NCI-H2171 treated with DMSO at 0.1 percent for 48 hours (cell line): ENCODE measurements around the gene STEAP1B.
"Not testable (repeated sequence)": the region's sequence is repeated elsewhere in the genome, so short reads cannot be mapped to it uniquely, and the experiment has no call there.

ENCODE experiments used
- DNase-seq: peaks from one replicate; lab custom pipeline; 2025; lab: John Stamatoyannopoulos, UW

STEAP1B gene

DNA sequence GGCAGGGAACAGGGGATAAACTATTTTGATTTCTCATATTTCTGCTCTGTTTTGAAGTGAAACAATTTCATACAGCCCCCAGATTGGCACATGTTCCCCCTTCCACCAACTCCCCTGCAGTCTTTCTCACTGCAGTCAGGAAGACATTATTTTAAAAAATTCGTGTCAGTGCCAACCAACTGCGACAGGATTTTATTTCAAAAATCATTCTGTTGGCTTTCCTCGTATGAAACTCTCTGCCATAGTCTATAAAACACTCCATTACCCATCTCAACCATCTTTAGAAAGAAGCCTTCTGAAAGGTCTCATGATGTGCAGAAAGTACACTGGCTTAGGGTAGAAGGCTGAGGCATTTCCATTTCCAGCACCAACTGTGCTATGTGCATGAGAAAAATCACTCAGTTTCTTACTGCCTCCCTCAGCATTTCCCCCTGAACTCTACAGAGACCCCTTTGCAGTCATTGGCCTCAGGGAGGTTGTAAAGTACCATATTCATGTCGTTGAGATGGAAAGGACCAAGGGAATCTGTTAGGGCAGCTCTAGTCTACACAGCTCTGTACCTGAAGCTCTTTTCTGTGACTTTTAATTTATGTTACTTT is 46.9 kb downstream of the STEAP1B start:
- DNase-seq: no peak

DNA sequence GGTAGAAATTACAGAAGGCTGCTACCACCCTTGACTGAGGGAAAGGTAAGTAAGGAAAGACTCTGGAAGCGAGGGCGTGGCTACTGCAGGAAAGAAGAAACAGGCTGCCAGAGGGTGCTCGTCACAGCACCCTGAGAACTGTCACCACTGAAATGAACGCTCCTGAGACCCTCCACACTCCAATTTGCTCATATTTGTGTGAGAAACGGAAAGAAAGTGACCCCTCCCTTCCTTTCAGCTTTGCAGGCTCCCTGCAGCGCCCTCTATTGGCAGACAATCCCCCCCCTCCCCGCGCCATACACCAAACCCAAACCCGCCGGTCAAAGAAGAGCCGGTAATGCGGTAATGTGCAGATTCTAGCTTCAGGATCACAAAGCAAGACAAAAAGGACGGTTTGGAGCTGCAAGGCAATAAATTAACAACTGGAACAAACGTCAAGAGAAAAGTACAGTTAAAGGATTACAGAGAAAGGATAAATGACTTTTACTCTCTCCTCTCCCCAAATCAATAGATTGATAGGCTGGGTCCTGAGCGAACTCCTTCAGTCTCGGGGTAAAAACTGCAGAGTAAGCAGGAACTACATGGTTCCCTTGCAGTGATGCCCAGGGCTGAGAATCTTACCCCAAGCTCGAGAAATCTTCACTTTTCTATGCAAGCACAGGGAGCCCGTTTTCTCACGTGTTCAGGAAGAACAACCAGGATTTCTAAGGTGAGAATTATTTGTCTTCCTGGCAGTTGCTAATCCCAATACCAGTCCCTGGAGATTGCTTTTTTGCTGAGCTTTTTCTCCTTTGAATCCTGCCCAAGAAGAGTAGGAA is 47.6 kb downstream of the STEAP1B start:
- peak; percentile 4 for DNase-seq

DNA sequence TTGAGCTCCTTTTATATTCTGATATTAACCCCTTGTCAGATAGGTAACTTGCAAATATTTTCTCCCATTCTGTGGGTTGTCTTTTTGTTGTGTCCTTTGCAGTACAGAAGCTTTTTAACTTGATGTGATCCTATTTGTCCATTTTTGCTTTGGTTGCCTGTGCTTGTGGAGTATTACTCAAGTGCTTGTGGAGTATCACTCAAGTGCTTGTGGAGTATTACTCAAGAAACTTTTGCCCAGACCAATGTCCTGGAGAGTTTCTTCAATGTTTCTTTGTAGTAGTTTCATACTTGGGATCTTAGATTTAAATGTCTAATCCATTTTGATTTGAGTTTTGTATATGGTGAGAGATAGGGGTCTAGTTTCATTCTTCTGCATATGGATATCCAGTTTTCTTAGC is 50.0 kb downstream of the STEAP1B start:
- DNase-seq: not testable (repeated sequence)

DNA sequence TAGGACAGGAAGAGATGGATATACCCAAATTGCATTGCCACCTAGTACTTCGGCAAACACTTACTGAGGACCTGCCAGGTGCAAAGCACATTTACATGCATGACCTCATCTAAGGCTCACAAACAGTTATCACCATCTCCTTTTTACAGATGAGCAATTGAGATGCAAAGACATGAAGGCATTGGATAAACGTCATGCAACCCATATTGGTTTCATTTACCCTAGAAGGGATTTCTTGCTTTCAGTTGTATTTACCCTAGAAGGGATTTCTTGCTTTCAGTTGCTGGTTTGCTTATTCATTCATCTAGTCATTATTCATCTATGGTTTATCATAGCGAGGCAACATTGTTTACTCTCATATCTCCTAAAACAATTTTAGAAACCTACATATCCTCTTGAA is 52.2 kb downstream of the STEAP1B start:
- no peak for DNase-seq

DNA sequence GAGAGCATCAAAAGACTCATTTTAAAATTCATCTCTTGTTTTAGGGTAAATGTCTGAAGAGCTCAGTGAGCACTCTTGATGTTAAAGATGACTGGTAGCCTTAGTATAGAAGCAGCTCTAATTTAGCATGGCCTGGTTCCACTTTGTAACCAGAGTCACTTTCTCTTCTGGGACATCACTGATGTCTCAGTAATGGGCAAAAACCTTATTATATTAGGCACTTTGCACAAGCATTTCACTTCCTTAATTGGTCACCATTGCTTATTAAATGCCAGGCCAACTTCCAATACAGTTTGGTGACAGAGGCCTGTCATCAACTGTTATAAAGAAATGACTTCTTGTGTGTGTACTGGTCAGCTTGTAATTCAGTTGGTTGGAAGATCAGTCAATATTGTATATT is 53.0 kb downstream of the STEAP1B start:
- DNase-seq: no peak

DNA sequence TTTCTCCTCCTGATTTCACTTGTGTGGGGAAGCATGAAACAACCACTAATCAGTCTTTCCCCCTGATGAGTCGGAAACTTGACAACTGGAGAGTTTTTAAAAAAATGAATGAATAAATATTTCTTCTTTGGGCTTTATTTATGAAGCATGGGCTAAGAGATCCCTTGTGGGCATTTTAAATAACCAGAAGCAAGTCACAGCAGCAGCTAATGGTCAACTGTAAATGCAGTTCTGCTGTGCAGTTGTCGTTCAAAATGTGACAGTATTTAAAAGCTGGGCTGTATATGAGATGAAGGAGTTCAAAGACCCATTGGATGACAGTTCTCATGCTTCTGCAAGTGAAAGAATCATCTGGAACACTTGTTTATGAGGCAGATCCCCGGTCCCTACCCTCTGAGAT is 54.1 kb downstream of the STEAP1B start:
- DNase-seq: no peak

DNA sequence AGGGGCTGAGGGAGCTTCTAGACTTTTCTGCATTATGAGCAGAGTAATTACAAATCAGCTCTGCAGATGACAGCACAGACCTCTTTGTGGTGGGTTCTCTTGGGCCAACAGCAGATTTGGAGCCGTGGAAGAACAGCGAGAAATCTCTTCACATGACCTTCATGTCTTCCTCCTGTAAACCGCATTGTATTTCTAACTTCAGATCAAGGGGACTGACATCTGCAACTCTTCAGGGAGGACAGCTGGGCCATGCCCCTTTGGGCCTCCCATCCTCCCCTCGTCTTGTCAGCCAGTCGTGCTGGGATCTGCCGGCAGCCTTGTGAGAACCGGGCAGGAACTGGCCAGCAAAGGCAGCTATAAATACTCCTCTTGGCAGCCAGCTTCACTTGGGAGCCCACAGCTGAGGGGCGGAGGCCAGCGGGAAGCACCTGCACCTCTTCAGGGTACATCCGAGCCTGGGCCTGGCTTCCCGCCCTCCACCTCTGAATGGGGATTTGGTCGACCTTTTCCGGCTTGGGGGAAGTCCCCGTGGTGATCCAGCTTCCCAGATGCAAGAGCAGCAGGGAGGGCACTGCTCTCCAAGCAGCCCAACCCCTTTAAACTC is 54.7 kb downstream of the STEAP1B start:
- DNase-seq: peak; percentile 23

DNA sequence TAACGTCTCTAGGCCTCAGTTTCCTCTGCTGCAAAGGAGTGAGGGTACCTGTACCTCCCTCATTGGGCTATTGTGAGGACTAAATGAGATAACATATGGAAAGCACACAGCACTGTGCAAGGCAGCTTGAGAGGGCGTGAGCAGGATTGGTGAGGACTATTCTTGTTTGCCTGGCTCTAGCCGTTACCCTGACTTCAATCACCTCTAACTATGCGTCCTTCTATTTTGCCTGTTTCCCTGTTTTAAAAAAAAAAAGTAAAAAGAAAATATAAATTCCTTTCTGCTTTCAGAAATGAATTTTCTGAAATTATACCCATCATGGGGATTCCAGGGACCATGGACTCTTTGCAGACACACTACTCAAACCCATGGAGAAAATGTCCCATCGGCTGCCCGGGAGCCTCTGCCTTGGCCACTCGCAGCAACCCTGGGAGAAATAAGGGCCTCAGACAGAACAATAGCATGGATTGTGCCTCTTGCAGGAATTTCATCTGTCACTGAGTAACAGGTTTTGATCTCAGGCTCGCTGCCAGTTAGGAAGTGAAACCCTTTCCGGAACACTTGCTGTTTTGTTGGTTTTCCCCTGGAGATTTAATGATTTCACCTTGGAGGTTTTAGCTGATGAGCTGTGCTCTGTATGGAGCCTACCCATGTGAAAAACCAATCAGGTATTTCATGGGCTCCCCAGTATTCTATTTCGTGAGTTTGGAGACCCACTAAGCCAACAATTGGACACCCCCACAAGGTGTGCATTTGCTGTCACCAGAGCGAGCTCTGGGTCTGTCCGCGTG is 55.6 kb downstream of the STEAP1B start:
- DNase-seq: peak; percentile 77

DNA sequence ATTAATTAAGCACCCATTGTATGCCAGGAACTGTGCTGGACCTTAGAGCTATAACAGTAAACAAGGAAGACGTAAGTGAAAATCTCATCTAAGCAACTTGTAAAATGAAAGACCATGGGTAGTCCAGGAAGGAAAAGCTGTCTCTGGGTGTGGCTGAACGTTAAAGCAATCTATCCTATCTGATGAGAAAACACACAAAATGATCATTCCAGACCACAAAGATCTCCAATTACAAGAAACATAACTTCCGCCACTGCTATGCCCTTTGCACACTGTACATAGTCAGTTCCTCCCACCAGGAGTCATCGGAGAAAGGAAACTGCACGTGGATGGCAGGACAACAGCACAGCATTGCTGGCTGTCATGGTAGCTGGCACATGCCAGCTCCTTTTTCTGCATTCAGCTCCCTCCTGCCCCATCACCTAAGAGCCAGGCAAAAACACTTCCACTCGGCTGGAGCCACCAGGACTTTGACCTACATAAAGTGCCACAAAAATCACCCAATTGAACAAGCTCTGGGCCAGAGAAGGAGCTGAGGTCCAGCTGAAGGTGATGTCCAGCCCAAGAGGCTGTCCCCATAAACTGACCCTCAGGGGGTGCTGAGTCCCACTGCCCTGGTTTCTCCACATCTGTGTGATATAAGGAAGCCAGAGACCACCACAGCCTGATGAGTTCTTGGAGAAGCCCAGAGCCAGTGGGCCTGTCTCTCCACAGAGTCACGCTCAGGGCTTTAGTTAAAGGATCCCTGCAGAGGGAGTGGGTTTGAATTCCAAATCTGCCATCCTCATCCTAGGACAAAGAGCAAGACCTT is 56.4 kb downstream of the STEAP1B start:
- DNase-seq: no peak

DNA sequence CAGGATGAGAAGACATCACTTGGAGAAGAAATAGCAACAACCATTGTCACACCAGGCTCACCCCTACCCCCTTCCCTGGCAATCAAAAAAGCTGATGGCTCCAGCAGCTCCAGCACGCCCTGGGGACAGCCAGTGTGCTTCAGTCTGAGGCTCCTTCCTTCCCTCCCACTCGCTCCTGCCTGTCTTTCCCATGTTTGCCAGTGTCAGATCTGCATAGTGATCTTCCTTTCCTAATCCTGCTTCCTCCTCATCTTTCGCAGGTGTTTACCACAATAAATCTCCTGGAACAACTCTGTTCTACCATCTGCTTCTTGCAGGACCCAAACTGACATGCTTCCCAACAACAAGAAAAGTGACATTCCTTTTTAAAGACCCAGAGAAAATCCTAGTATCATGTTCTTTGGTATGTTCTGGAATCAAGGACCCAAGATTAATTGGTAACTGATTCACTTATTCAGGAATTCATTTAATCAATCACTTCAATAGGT is 57.1 kb downstream of the STEAP1B start:
- peak; percentile 41 for DNase-seq

DNA sequence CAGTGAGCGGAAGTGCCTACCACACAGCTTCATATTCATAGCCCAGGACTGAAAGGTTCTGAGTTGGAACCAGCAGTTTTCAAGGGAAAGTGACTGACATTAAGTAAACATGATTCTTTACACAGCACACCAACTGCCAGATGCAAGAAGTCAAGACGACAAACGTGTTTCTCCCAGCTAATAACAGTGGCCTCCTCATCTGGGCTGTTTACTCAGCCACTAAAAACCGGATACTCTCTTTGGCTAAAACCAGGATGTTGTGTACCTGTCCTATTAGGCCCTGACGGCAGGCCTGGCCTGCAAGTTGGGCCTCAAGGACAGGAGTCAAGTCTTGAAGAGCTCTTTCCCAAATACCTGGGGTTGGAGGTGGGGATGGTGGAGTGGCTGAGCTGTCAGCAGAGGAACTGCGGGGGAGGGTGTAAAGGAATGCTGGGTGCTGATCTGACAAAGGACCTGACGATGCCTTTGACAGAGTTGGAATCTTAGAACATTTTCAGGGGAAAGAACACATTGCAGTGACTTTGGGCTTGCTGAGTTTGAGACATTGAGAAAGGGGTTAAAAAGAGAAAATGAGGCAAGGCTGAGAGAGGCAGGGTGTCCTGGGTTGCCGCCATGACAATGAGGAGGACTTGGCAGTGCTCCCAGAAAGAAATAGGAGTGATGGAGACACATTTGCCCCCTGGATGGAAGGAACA is 57.7 kb downstream of the STEAP1B start:
- no peak for DNase-seq

DNA sequence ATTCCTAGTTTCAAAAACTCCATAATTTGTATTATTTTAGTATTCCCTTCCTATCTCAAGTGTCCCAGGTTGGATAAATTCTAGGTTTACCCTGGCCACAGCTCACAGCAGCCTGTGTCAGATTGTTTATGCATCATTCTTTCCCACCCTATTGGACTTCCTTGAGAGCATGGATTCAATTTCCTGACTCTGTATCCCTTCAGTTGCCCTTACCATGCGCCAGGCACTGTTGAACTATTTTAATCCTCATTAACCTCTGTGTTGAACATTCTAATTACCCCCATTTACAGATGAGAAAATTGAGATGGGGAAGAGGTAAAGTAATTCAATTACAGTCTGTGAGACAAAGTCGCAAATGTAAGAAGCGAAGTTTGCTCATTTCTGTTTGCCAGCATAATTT is 58.8 kb downstream of the STEAP1B start:
- DNase-seq: no peak

DNA sequence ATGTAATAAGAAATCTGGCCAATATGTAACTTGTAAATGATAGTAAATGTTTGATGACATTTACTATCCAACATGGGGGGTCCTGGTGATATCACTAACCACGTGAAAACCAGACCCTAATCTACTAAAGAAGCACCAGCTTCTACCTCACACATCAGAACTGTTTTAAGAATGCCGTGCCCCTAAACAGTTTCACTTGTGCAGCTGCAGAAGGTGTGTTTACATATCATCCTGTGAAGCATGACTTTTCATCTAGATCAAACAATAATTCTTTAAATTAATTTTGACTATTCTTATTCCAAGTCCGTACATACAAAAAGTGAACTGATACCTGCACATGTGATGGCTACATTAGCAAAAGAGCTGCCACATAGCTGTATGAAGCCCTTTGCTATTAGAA is 61.0 kb downstream of the STEAP1B start:
- no peak for DNase-seq

DNA sequence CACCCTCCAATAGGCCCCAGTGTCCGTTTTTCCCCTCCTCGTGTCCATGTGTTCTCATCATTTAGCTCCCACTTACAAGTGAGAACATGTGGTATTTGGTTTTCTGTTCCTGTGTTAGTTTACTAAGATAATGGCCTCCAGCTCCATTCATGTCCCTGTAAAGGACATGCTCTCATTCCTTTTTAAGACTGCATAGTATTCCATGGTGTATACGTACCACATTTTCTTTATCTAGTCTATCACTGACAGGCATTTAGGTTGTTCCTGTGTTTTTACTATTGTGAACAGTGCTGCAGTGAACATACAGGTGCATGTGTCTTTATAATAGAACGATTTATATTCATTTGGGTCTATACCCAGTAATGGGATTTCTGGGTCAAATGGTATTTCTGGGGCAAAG is 63.4 kb downstream of the STEAP1B start:
- DNase-seq: not testable (repeated sequence)

DNA sequence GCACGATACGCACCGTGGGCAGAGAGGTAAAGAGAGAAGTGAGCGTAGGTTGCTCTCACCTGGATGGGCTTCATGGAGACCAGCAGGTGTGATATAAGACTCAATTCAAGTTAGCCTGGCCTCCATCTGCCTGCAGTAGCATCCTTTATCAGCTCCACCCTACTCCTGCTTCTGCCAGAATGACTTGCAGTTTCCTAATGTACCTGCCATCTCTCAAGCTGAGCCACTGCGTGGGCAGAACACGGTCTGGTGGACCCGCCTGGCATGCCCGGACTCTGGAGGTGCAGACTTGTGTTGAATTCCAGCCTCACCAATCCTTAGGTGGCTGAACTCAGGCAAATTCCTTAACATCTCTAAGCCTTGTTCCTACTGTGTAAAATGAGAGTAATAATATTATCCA is 64.3 kb downstream of the STEAP1B start:
- peak; percentile 5 for DNase-seq

DNA sequence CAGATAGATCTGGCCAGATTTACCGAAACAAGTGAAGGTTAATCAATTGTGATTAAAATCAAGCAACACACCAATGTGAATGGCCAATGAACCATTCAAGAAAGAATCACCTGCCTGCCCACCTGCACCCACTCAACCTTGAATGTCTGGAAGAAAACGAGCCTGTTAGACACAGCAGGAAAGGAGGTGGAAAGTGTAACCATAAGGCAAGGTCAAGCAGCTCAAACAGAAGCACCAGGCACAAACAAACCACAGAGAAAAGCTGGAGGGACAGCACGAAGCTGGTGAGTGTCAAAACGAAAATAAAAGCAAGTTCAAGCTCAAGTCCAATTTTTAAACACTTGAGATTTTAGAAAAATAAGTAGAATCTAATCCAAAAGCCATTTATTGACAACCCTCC is 64.9 kb downstream of the STEAP1B start:
- no peak for DNase-seq

DNA sequence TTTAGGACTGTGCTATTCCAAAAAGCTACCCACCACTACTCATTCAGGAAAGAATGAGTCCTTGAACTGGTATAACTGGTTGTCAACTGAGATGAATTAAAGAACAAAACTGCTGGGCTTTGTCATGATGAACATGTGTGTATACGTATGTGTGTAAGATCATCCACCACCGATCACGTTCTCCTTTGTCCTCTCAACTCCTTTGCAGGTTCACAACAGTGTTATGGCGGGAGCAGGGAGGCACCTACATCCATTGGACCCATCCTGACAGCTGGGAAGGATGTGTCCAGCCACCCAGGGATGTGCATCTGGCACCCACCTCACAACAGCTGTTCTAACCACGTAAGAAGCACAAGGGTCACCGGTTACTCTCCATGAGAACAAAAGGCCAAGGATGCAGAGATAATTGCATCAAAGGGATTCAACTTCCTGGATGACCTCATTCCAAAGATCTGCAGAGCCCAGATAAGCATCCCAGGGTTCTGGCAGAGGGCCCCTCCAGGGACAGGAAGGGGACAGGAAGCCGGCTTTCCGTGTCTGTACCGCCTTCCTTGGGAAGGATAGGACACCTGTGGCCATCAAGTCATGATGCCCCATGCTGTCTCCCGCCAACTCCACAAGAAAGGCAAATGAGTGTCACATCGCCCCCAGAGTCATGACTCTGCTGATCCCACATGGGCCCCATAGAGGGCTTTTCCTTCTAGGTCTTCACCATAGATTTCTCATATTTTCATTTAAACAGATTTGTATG is 66.1 kb downstream of the STEAP1B start:
- DNase-seq: no peak

DNA sequence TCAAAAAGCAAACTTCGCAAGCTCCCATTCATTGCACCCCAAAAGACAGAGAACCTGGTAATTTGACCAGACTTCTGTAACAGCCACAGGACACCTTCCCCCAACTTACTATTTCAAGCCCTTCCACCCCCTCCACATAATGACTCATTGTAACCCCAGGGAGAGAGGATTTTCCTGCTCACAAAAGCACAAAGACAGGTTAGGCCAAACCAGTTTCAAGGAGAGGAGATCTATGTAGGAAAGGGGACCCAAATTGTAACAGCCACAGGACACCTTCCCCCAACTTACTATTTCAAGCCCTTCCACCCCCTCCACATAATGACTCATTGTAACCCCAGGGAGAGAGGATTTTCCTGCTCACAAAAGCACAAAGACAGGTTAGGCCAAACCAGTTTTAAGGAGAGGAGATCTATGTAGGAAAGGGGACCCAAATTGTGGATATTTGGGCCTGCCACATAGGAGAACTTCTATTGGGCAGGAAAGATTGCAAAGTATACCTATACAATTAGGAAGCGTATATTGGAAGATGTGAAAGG is 66.8 kb downstream of the STEAP1B start:
- not testable (repeated sequence) for DNase-seq

DNA sequence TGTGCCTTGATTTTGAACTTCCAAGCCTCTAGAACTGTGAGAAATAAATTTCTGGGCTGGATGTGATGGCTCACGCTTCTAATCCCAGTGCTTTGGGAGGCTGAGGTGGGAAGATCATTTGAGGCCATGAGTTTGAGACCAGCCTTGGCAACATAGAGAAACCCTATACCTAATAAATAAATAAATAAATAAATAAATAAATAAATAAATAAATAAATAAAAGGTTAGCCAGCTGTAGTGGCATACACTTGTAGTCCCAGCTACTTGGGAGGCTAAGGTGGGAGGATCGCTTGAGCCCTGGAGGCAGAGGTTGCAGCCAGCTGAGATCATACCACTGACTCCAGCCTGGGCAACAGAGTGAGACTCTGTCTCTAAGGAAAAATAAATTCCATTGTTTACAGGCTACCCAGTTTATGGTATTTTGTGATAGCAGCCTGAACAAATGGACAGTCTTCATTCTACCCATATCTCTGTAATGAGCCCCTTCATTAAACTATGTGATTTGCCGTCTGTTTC is 67.7 kb downstream of the STEAP1B start:
- DNase-seq: no peak

DNA sequence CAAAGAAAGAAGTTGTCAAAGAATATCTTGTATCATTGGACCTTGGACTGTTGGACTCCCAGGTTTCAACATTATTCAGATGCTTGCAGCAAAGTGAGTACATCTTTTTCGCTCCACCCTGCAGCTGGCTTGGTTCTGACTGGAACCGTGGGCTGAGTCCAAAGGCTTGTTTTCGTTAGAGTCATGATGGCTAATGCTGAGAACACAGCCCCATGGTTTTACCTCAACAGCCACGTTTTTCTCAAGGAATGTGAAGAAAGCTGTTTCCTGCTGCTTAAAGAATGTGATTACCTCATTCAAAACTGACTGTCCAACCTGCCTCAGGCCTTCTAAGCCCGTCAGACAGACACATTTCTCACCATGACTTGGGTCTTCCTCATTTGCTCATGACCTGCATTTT is 69.5 kb downstream of the STEAP1B start:
- DNase-seq: no peak
